Measurements from ENCODE around the gene GCN1. TPM values are rescaled to one million over a fixed set of nuclear protein-coding genes. Genes with fewer than 3 reads are reported as not detected.

The GCN1 gene
- total RNA-seq, 6 experiments from 2014 or later, result 29.9 to 62.8 (median 39.4) TPM

DNA sequence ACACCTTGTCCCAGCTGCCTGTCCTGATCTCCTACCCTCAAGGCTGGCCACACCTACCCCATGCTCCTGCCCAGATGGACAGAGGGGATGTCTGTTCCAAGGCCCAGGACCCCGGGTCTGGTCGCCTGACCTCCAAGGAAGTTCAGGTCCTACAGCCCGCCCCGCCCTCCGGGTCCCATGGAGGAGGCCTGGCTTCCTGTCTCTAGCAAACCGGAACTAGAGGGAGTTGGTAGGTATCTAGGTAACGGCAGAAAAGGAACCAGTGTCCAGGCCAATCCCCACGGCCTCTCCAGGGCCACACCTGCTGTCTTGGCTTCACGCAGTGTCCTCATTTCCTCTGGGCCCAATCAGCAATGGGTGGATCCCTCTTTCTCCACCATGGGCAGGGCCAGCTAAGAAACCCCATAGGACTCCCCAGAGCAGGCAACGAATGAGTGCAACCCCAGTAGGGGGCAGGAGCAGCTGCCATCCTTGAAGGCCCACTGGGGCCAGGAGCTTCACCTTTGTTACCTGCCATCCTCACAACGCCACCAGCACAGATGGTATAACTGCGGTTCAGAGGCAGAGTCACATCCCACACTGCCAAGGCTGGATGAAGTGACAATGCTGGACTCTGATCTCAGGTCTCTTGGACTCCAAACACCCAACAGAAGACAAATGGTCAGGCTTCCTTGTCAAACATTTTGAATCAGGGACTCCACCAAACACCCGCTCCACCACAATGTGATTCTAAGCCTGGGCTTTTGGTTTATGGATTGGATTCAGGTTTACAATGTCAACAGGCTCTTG, 31.5 kb upstream of the GCN1 start:
- 39% methylated on average over 3 of the region's 13 CpGs for WGBS (ENCODE audit: insufficient coverage, low coverage, low lambda C conversion rate, missing lambda C conversion rate)
- peaks cover 0 to 56% (median 27%) of the 10 kb centered on the region in 4 donors for H3K4me1 ChIP-seq
- no peak for DNase-seq
- H3K9me3 ChIP-seq, result no peaks in the 10 kb centered on the region
- H3K36me3 ChIP-seq, result peaks cover 0 to 20% (median 11%) of the 10 kb centered on the region in 4 donors
- intact Hi-C loops (cut with DNase I), result loop anchor here (5.0 kb wide), 2 partner anchors 36 to 41 kb away; partner anchors contain the start of gene PXN (in 1 of the 2)
- no peak overlapping the region for H3K4me3 ChIP-seq
- peak in 1 of 4 donors; percentile 5 for ATAC-seq
- peak overlapping the region in 1 of 3 donors; percentile 54 for H3K27ac ChIP-seq
- no peak for TF ChIP-seq POLR2A (IDR thresholded peaks at IDR 0.05)
- no peak for TF ChIP-seq CTCF (IDR thresholded peaks at IDR 0.05)
- no peaks in the 10 kb centered on the region for H3K27me3 ChIP-seq

GRCh38 chr12:120225200-120225558, 30.7 kb upstream of the GCN1 start:
- no peak for TF ChIP-seq CTCF (IDR thresholded peaks at IDR 0.05)
- no peak for TF ChIP-seq POLR2A (IDR thresholded peaks at IDR 0.05)
- H3K4me3 ChIP-seq, result no peak overlapping the region
- ATAC-seq, result no peak
- peaks cover 0 to 48% (median 23%) of the 10 kb centered on the region in 4 donors for H3K4me1 ChIP-seq
- 49% methylated on average over 7 of the region's 9 CpGs for WGBS (ENCODE audit: insufficient coverage, low coverage, low lambda C conversion rate, missing lambda C conversion rate)
- intact Hi-C loops (cut with DNase I), result loop anchor here (5.0 kb wide), 2 partner anchors 37 to 42 kb away; partner anchors contain the start of gene PXN (in 1 of the 2)
- DNase-seq, result no peak
- no peaks in the 10 kb centered on the region for H3K27me3 ChIP-seq
- no peaks in the 10 kb centered on the region for H3K9me3 ChIP-seq
- peaks cover 0 to 21% (median 11%) of the 10 kb centered on the region in 4 donors for H3K36me3 ChIP-seq
- no peak overlapping the region for H3K27ac ChIP-seq

DNA sequence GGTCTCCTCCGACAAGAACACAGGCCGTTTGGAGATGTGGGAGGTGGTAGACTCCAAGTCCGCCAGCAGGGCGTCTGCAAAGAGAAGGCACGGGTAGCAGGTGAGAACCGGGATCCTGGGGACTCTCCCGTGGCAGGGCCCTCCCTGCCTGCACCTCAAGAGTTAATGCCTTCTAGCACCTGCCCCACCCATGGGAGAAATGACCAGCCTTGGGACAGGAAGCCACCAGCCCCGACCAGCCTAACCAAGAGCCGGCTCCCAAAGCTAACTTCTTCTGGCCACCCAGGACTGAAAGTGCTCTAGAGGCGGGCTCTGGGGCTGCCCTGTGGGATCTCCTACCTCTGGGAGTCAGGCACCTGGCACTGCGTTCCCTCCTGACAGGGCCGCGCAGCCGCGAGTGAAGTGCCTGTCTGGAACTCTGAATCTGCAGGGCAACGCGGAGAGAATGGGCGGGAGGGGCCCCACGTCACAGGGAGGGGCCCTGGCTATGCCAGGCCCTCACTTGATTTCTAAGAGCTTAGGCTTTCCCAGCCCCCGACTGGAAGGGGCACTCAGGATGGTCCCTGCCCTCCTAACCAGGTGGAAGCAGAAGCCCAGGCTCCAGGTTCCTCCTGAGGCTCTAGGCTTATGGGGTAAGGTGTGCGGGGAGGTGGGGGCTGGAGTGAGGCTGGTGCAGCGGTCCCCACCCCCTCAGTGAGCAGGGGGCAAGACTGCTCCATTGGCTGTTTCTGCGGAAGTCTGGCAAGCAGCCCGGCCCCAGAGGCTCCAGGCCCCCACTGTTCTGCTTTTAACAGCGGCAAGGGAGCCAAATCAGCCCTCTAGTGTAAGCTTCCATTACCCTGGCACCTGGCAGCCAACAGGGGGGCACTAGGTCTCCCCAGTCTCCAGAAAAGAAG, 30.0 kb upstream of the GCN1 start:
- DNase-seq, result no peak
- H3K4me1 ChIP-seq, result peaks cover 0 to 42% (median 18%) of the 10 kb centered on the region in 4 donors
- intact Hi-C loops (cut with DNase I), result loop anchor here (5.0 kb wide), 2 partner anchors 38 to 43 kb away; partner anchors contain the start of gene PXN (in 1 of the 2)
- peaks cover 0 to 22% (median 11%) of the 10 kb centered on the region in 4 donors for H3K36me3 ChIP-seq
- no peak for ATAC-seq
- no CpG with 5 or more reads among the region's 25 CpGs for WGBS (ENCODE audit: insufficient coverage, low coverage, low lambda C conversion rate, missing lambda C conversion rate)
- no peaks in the 10 kb centered on the region for H3K27me3 ChIP-seq
- H3K27ac ChIP-seq, result no peak overlapping the region
- H3K4me3 ChIP-seq, result no peak overlapping the region
- H3K9me3 ChIP-seq, result no peaks in the 10 kb centered on the region
- TF ChIP-seq CTCF (IDR thresholded peaks at IDR 0.05) (no peak), POLR2A (IDR thresholded peaks at IDR 0.05) (no peak)

DNA sequence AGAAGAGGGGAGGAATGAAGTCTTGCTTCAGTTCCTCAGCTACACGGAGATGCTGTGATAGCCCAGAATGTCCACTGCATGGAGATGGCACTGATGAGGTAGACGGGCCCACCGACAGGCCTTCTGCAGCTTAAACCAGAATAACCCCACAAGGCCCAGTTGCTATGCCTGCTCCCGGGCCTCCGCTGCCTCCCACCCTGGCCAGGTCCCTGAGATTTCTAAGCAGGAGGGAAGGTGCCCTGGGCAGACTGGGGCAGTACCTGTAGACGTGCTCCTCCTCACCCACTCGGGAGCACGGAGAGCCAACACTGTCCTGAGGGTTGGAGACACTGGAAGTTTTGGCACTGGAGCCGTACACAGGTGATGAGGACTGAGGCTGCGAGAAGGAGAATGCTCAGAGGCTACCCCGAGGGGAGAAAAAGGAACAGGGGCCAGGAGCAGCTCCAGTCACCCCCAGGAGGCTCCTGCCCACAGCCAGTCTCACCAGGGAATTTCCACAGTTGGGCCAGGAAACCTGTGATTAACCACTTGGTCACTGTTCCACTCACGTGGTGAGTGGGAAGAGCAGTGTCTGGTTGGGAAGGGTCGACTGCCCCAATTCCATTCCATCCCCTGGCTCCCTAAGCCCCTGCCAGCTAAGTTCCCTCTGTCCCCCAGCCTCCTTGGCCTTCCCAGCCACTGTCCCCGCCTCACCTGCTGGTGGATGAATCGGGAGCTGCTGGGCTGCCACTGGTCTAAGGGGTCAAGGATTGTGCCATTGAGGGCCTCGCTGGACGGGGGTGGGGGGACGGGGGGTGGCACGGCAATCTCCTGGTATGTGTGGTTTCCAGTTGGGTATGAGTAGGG, 29.2 kb upstream of the GCN1 start:
- no peak overlapping the region for H3K27ac ChIP-seq
- WGBS (ENCODE audit: insufficient coverage, low coverage, low lambda C conversion rate, missing lambda C conversion rate), result 76% methylated on average over 5 of the region's 19 CpGs
- H3K9me3 ChIP-seq, result no peaks in the 10 kb centered on the region
- peaks cover 5 to 29% (median 15%) of the 10 kb centered on the region in 4 donors for H3K36me3 ChIP-seq
- no peak for DNase-seq
- H3K4me1 ChIP-seq, result peaks cover 0 to 33% (median 12%) of the 10 kb centered on the region in 4 donors
- no peak for ATAC-seq
- H3K27me3 ChIP-seq, result no peaks in the 10 kb centered on the region
- TF ChIP-seq POLR2A (IDR thresholded peaks at IDR 0.05), result no peak
- TF ChIP-seq CTCF (IDR thresholded peaks at IDR 0.05), result no peak
- intact Hi-C loops (cut with DNase I), result no loop called here
- no peak overlapping the region for H3K4me3 ChIP-seq
